Endothelial cell of umbilical vein (primary cell): ENCODE data around the gene HBE1. TPM values are rescaled to one million over a fixed set of nuclear protein-coding genes. Genes with fewer than 3 reads are reported as not detected.

Experiments used
- BruUV-seq: library from RNA; stranded (reverse); fragments of 400-500 nt; replicated peaks from 2 replicates; lab custom pipeline; 2021; lab: Mats Ljungman, UMichigan
- CTCF ChIA-PET: fragments of 300-600, 350-600 bp; sonication (Branson Sonifier 250); formaldehyde crosslinking; loops from one replicate; lab custom pipeline; 2021; ENCODE audit warnings: antibody characterized with exemption, inconsistent platforms; lab: Charles Lee
- POLR2A ChIA-PET: fragments of 300-600, 350-600 bp; sonication (Branson Sonifier 250); formaldehyde crosslinking; loops from one replicate; lab custom pipeline; 2021; ENCODE audit warnings: antibody characterized with exemption, inconsistent platforms; lab: Charles Lee
- DNase-seq: peaks from one replicate; pipeline ENCODE4 v3.0.0-alpha.2; 2011; ENCODE audit warnings: low read depth, low spot score
- FAIRE-seq: peaks from 2 replicates; lab custom pipeline; 2011; peaks lifted over from hg19 to GRCh38; lab: Jason Lieb, UNC
- H2AFZ ChIP-seq: 2 replicates; pipeline ENCODE4 v1.6.0; 2012; ENCODE audit warnings: low read depth, low read length, control low read depth, inconsistent platforms
- H3K27ac ChIP-seq: 2 replicates; pipeline ENCODE4 v1.5.1; 2011; ENCODE audit warnings: low read depth, mild to moderate bottlenecking, control low read depth, low read length, moderate library complexity; ENCODE audit not compliant: insufficient read depth
- H3K27me3 ChIP-seq, 2 experiments: 2 replicates each; pipeline versions ENCODE4 v1.6.0 to v1.6.1; 2011; ENCODE audit warnings: low read length in 2 of 2, mixed read lengths in 1 of 2; ENCODE audit not compliant: control insufficient read depth in 2 of 2, insufficient read depth in 2 of 2
- H3K36me3 ChIP-seq, 2 experiments: 2 replicates in 1 of 2; 3 replicates in 1 of 2; pipeline ENCODE4 v1.5.1; 2011; ENCODE audit warnings: low read length in 2 of 2, mild to moderate bottlenecking in 1 of 2, moderate library complexity in 1 of 2; ENCODE audit not compliant: control insufficient read depth in 2 of 2, insufficient read depth in 2 of 2; ENCODE audit errors: extremely low read depth in 1 of 2
- H3K4me1 ChIP-seq: 3 replicates; pipeline ENCODE4 v1.5.1; 2011; ENCODE audit warnings: mild to moderate bottlenecking, low read length; ENCODE audit not compliant: control insufficient read depth, insufficient read depth; ENCODE audit errors: extremely low read depth
- H3K4me2 ChIP-seq: 2 replicates; pipeline ENCODE4 v1.6.1; 2011; ENCODE audit warnings: low read length, control low read depth, mixed read lengths; ENCODE audit not compliant: insufficient read depth
- H3K4me3 ChIP-seq, 3 experiments: fragments of 200-600 bp in 1 of 3; sonication (generic), shearing (Covaris generic) in 1 of 3; replicated peaks in 1 of 3; 2 replicates each; pipeline ENCODE4 v1.5.1; 2011 to 2016; ENCODE audit warnings: control low read depth in 3 of 3, low read length in 3 of 3, mild to moderate bottlenecking in 2 of 3, inconsistent platforms in 1 of 3, low read depth in 1 of 3, moderate library complexity in 1 of 3; ENCODE audit not compliant: insufficient read depth in 1 of 3
- H3K79me2 ChIP-seq: 2 replicates; pipeline ENCODE4 v1.6.0; 2012; ENCODE audit warnings: low read length, inconsistent platforms; ENCODE audit not compliant: control insufficient read depth, insufficient read depth
- H3K9ac ChIP-seq: replicated peaks from 2 replicates; pipeline ENCODE3; 2011; ENCODE audit warnings: low read length, control low read depth; ENCODE audit not compliant: insufficient read depth; ENCODE audit errors: extremely low read depth
- H3K9me1 ChIP-seq: replicated peaks from 3 replicates; pipeline ENCODE4 v1.6.0; 2011; ENCODE audit warnings: mild to moderate bottlenecking, low read length; ENCODE audit not compliant: control insufficient read depth, insufficient read depth; ENCODE audit errors: extremely low read depth
- H3K9me3 ChIP-seq: replicated peaks from 2 replicates; pipeline ENCODE4 v1.5.1; 2012; ENCODE audit warnings: low read length, inconsistent platforms; ENCODE audit not compliant: control insufficient read depth, insufficient read depth
- H4K20me1 ChIP-seq: replicated peaks from 2 replicates; pipeline ENCODE3; 2011; ENCODE audit warnings: mild to moderate bottlenecking, low read length; ENCODE audit not compliant: control insufficient read depth, insufficient read depth; ENCODE audit errors: extremely low read depth
- EZH2 ChIP-seq: IDR thresholded peaks from 2 replicates; pipeline ENCODE4 v1.6.1; 2012; ENCODE audit warnings: borderline replicate concordance, low read depth, mild to moderate bottlenecking, moderate library complexity, low read length, inconsistent platforms; ENCODE audit not compliant: severe bottlenecking
- FOS ChIP-seq: IDR thresholded peaks from 2 replicates; pipeline ENCODE4 v1.6.1; 2011; ENCODE audit warnings: mild to moderate bottlenecking, low read length, moderate library complexity, borderline replicate concordance; ENCODE audit not compliant: insufficient read depth
- GATA2 ChIP-seq: IDR thresholded peaks from 2 replicates; pipeline ENCODE4 v1.7.0; 2011; ENCODE audit warnings: low read depth, mild to moderate bottlenecking, moderate library complexity, mixed read lengths, low read length; ENCODE audit not compliant: insufficient read length, insufficient read depth
- JUN ChIP-seq: IDR thresholded peaks from 2 replicates; pipeline ENCODE4 v1.6.1; 2011; ENCODE audit warnings: borderline replicate concordance, low read depth; ENCODE audit not compliant: insufficient read length, insufficient read depth
- MYC ChIP-seq: IDR thresholded peaks from one replicate; pipeline ENCODE4 v1.6.1; 2011; ENCODE audit warnings: mild to moderate bottlenecking, low read depth, low read length
- POLR2A ChIP-seq: IDR thresholded peaks from 2 replicates; pipeline ENCODE4 v1.6.1; 2012; ENCODE audit warnings: low read depth, mild to moderate bottlenecking, control low read depth, low read length
- POLR2AphosphoS5 ChIP-seq: IDR thresholded peaks from 2 replicates; pipeline ENCODE4 v1.6.1; 2012; ENCODE audit warnings: low read depth, mild to moderate bottlenecking, control low read depth, low read length, moderate library complexity; ENCODE audit not compliant: insufficient read depth
- dilution Hi-C: fragments of 300-500 bp; cut with MboI; formaldehyde crosslinking; loops from one replicate; pipeline ENCODE4 v1.15.0; 2019; ENCODE audit warnings: low sequenced_read_pairs; ENCODE audit not compliant: extremely low pct_ligation_motif_present
- intact Hi-C: fragments of 100-400 bp; cut with micrococcal nuclease; formaldehyde crosslinking; loops from one replicate; pipeline ENCODE4 v1.10.0; 2022
- polyA plus RNA-seq, 4 experiments: library from polyadenylated mRNA; depleted of rRNA in 3 of 4; stranded (reverse) in 3 of 4; unstranded in 1 of 4; fragments of >200 nt; gene quantifications; 2 replicates each; pipeline versions ENCODE4 v1.2.1 to v1.2.3, GENCODE V29; 2011 to 2012; ENCODE audit warnings: missing spikeins in 1 of 4
- total RNA-seq: library from RNA; stranded (reverse); gene quantifications from 2 replicates; pipeline ENCODE4 v1.2.3, GENCODE V29; 2021
- TF ChIP-seq, protein P1 (sequence below), 2 donors: IDR thresholded peaks; 1 replicate in 1 of 2; 2 replicates in 1 of 2; pipeline ENCODE4 v1.5.1; 2011; ENCODE audit warnings: low read length in 2 of 2, mild to moderate bottlenecking in 2 of 2, moderate library complexity in 2 of 2, control low read depth in 1 of 2, inconsistent platforms in 1 of 2, low read depth in 1 of 2; ENCODE audit not compliant: insufficient read depth in 1 of 2; ENCODE audit errors: extremely low read depth in 1 of 2
- TF ChIP-seq, protein P2 (sequence below): IDR thresholded peaks from 2 replicates; pipeline ENCODE4 v1.6.1; 2011; ENCODE audit not compliant: insufficient read depth, insufficient read length

HBE1 gene
- total and polyA plus RNA-seq, 2 donors (not counting 3 experiments of a cell fraction or from before 2014, with no cell fraction given): 0.37 TPM; not detected in 1

- Histone ChIP-seq H2AFZ (no peak overlapping the region), H3K9me1 (no peaks in the 10 kb centered on the region), H3K27ac (no peak overlapping the region), H3K36me3 (no peaks in the 10 kb centered on the region), H3K79me2 (no peaks in the 10 kb centered on the region), H3K4me2 (no peak overlapping the region), H3K4me1 (no peaks in the 10 kb centered on the region), H3K4me3 (no peak overlapping the region), H4K20me1 (no peaks in the 10 kb centered on the region), H3K9me3 (no peaks in the 10 kb centered on the region), H3K27me3 (no peaks in the 10 kb centered on the region), H3K9ac (no peak overlapping the region)
- no TSS peak for BruUV-seq
- dilution Hi-C loops: no loop called here
- TF ChIP-seq MYC (no peak), POLR2AphosphoS5 (no peak), FOS (no peak), POLR2A (no peak), GATA2 (no peak), EZH2 (no peak), JUN (no peak)
- TF ChIP-seq, protein P1, sequence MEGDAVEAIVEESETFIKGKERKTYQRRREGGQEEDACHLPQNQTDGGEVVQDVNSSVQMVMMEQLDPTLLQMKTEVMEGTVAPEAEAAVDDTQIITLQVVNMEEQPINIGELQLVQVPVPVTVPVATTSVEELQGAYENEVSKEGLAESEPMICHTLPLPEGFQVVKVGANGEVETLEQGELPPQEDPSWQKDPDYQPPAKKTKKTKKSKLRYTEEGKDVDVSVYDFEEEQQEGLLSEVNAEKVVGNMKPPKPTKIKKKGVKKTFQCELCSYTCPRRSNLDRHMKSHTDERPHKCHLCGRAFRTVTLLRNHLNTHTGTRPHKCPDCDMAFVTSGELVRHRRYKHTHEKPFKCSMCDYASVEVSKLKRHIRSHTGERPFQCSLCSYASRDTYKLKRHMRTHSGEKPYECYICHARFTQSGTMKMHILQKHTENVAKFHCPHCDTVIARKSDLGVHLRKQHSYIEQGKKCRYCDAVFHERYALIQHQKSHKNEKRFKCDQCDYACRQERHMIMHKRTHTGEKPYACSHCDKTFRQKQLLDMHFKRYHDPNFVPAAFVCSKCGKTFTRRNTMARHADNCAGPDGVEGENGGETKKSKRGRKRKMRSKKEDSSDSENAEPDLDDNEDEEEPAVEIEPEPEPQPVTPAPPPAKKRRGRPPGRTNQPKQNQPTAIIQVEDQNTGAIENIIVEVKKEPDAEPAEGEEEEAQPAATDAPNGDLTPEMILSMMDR (IDR thresholded peaks at IDR 0.05; ENCODE audit: extremely low read depth in 1 of 2, insufficient read depth in 1 of 2, low read depth in 1 of 2, low read length in 2 of 2): no peak
- TF ChIP-seq, protein P2, sequence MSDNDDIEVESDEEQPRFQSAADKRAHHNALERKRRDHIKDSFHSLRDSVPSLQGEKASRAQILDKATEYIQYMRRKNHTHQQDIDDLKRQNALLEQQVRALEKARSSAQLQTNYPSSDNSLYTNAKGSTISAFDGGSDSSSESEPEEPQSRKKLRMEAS: no peak
- ChIA-PET POLR2A (no interaction called here), CTCF (interaction anchor here (0.7 kb wide), 1 partner anchor 11 kb away, joined by 3 read pairs; no protein-coding TSS in a partner anchor)
- DNase-seq: no peak
- no peak for FAIRE-seq
- intact Hi-C loops: no loop called here
Observed at GRCh38 chr11:5286351-5286750, 16.6 kb upstream of the HBE1 start.
